A673 (cell line): ENCODE measurements around the gene DSCAML1.

Experiments
- EZH2 ChIP-seq: fragments of 200-600 bp; sonication (generic); IDR thresholded peaks from 2 replicates; pipeline ENCODE4 v1.6.1; 2017; ENCODE audit warnings: borderline replicate concordance, low read depth, mild to moderate bottlenecking, mixed read lengths, antibody characterized with exemption, low read length; ENCODE audit not compliant: poor library complexity, severe bottlenecking
- TF ChIP-seq, protein P1 (sequence below): fragments of 300-800, 200-600 bp; sonication (generic); conservative IDR thresholded peaks from 2 replicates; pipeline ENCODE4 v1.5.1; 2017; ENCODE audit warnings: low read depth, mild to moderate bottlenecking, antibody characterized with exemption, low read length, moderate library complexity, mixed read lengths

DNA sequence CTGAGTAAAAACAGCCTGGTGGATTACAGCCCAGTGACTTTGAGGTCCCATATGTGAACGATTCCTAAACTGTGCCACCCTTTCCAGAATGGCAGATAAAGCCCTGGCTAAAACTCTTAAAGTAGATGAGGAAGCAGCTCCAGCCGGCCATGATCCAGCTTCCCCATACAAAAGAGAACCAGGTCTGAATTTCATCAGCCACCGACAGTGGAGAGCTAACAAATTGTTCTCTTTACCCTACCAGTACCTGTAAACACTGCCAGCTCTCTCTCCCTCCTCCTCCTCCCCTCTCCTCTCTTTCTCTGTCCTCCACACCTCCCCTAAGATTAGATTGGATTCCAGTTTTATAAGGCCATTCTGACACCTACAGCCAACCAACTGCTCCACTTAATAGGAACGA, 176.9 kb downstream of the DSCAML1 start:
- TF ChIP-seq, protein P1, sequence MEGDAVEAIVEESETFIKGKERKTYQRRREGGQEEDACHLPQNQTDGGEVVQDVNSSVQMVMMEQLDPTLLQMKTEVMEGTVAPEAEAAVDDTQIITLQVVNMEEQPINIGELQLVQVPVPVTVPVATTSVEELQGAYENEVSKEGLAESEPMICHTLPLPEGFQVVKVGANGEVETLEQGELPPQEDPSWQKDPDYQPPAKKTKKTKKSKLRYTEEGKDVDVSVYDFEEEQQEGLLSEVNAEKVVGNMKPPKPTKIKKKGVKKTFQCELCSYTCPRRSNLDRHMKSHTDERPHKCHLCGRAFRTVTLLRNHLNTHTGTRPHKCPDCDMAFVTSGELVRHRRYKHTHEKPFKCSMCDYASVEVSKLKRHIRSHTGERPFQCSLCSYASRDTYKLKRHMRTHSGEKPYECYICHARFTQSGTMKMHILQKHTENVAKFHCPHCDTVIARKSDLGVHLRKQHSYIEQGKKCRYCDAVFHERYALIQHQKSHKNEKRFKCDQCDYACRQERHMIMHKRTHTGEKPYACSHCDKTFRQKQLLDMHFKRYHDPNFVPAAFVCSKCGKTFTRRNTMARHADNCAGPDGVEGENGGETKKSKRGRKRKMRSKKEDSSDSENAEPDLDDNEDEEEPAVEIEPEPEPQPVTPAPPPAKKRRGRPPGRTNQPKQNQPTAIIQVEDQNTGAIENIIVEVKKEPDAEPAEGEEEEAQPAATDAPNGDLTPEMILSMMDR, result no peak
- TF ChIP-seq EZH2, result no peak
